Ammon's horn (tissue), 1 donor: ENCODE measurements around the gene VPS13D.

ENCODE experiments used
- DNase-seq: peaks from one replicate; pipeline ENCODE4 v3.0.0-alpha.2; 2016; ENCODE audit warnings: low spot score

VPS13D gene

DNA sequence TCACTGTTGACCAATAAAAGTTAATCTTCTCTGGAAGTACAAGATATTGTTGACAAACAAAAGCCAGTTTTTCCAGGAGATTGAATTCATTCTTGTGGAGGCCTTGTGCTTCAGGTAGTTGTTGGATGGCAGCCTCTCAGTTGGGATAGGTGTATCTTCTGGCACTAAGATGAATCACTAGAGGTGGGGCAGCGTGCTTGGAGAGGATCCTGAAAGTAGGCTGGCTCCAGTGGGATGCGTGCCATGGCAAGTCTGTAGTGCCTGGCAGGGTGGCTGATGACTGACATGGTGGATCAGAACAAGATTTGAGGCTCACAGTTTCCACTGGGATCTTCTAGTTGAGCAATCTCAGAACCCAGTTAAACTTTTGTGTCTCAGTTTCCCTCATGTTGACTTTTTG, 2.4 kb downstream of the VPS13D start:
- no peak for DNase-seq

DNA sequence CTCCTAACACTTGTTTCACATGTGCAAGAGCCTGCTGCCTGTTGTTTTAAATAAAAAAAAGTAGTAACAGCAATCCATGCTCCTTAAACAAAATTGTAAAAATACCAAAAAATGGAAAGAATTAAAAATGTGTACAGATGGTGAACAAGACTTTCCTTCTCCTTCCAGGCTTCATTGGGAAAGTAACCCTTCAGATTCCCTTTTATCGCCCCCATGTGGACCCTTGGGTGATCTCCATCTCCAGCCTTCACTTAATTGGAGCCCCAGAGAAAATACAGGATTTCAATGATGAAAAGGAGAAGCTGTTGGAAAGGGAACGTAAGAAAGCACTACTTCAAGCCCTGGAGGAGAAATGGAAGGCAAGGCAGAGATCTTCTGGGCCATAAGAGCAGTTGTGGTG, 14.2 kb downstream of the VPS13D start:
- DNase-seq = no peak

DNA sequence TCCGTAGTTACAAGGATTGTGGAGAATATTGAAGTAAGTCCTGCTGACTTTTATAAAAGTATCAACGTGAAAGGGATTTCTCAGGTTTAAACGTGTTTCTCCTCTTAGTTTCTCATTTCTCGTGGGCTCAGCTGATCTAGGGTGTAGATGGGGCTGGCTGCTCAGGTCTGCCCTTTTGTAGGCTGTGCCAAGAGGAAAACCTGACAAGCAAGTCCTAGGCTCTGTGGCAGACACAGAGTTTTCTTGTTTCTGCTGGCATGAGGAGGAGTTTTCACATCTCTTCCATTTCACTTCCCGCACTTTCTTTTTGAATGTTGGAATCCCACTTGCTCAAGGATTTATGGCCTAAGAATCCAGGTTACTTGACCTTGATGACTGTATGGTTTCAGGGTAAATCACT, 14.8 kb downstream of the VPS13D start:
- DNase-seq = no peak

DNA sequence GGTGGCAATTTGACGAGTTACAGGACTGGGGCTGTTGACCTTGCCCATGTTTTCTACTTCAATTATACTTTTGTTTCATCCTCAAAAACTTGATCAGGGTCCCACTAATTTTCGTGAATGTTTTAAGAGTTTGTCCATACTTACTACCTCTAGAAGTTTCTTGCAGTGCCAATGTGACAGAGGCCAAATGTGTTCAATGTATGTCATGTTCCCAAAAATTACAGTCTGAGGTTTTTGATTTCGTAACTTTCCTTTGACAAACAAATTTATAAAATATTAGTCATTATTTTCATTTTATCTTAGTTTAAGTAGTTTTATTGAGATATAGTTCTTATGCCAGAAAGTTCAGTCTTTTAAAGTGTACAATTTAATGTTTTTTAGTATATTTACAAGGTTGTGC, 15.3 kb downstream of the VPS13D start:
- DNase-seq = no peak

DNA sequence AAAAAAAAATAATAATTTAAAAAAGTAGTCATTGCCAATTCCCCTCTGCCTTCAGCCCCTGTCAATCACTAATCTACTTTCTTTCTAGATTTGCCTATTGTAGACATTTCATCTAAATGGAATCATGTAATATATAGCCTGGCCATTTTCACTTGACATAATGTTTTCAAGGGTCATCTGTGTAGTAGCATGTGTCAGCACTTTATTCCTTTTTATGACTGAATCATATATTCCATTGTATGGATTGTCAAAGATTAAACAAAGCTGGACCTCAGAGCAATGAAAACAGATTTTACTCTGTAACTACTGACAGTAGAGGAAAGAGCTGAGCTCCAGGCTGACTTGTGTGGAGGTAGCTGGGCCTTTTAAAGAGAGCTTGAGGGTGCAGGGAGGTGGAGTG, 15.9 kb downstream of the VPS13D start:
- no peak for DNase-seq

DNA sequence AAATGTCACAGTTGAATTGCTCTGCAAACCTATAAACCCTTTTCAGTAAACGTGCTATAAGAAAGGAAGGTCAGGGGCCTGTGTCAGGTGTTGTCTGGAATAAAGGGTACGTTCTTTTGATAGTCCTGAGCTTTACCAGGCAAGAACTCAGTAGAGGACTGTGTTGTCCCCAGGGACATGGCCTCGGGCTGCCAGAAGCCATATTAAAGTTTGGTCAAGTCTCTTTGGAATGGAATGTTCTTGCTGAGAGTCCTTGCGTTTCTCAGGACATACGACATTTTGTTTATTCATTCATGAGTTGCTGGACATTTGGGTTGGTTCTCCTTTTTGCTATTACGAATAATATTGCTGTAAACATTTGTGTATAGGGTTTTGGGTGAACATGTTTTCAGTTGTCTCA, 16.8 kb downstream of the VPS13D start:
- DNase-seq = no peak

DNA sequence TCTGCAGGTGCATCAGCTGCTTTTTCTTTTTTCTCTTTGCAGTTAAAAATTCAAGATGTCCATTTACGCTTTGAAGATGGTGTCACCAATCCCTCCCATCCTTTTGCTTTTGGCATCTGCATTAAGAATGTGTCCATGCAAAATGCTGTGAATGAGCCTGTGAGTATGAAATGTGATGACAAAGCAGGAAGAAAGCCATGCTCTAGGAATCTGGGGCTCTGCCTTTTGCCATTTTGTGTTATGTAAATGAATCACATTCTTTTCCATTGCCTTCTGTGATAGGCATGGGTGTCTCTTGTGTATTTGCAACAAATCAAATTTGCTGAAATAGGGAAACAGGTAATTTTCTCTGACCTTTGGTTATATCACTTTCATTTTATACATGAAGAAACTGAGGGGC, 19.4 kb downstream of the VPS13D start:
- DNase-seq = no peak

DNA sequence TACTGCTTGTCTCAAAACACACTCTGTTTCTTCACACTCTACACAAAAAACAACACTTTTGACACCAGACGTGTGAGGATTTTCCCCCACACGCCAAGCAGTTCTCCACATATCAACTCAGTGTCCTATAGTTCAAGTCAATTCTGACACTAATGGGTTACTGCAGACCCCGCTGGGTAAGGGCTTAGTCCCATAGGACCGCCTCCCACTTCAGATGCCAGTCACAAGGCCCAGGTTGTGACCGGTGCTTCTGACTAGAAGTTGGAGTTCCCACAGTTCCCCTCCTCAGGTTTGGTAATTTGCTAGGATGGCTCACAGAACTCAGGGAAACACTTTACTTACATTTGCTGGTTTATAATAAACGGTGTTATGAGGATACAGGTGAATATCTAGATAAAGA, 19.9 kb downstream of the VPS13D start:
- DNase-seq = no peak

DNA sequence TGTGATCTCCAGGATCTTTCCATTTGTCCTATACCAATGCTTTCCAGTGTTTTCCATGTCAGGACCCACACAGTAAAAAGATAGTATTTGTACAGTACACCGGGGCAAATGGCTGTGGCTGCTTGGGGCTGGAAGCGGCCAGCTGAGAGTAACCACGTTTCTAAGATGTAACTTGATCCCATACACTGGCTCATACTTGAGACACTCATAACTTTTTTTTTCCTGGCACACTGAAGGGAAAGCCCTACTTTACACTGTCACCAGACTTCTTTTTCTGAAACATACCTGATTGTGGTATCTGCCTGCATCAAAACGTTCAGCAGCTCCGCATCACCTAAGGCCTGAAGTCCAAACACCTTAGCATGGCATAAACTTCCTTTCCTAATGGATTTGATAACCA, 21.6 kb downstream of the VPS13D start:
- DNase-seq = no peak

DNA sequence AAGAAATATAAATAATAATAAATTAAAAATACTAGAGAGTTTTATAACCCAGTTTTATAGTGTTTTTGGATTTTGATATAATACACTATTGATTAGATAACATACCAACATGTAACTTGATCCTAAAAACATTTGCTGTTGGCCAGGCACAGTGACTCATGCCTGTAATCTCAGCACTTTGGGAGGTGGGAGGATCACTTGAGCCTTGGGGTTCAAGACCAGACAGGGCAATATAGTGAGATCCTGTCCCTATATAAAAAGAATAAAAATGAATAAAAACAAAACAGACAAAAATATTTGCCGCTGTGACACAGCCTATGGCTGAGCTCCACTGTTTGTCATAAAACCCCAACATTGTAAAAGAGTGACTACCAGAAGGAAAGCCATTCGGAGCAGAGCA, 26.1 kb downstream of the VPS13D start:
- no peak for DNase-seq

DNA sequence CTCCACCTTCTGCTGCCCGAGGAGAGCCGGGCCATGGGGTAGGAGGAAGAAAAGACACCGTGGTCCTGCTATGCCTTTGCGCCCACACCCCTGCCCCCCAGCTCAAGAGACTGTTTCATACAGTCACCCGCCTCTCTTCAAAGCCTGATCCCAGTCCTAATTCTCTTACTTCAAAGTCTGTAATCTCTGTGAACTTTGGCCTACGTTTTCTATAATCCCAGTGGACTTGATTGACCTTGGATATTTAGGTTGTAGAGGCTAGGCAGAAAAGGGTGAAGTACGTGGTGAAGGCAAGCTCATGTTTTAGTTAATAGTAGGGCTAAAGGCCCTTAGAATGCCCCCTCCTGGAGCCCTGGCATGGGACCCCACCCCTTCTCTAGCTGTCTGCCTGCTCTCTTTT, 28.4 kb downstream of the VPS13D start:
- DNase-seq = no peak

DNA sequence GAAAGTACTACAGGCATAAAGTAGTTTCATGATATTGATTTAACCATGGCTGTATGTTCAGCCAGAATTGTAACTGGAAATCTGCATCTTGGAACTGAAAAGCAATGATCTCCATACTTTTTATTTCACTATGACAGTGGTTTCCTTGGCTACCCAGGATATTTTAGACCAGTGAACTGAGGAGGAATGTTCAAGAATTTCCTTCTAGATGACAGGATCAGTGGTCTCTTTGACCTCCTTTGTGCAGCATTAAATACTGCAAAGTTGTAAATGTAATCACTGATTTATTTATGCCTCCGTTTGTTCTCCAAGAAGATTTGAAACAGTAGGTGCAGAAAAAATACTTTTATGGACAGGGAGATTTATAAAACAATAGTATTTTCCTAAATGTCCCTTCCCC, 39.5 kb downstream of the VPS13D start:
- DNase-seq = no peak

DNA sequence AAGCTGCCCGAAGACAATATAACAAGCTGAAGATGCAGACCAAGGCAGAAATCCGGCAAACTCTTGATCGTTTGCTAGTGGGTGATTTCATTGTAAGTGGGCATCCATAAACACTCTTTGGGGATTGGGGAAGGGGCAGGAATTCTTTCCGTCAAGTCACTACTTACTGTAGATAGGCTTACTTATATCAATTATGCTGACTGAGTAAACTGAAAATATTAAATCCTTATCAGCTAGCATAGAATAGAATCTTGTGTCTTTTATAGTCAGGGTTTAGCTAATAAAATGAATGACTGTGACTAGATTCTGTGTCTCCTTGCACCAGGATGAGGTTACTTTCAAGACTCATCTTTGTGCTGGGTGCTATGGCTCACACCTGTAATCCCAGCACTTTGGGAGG, 41.2 kb downstream of the VPS13D start:
- no peak for DNase-seq

DNA sequence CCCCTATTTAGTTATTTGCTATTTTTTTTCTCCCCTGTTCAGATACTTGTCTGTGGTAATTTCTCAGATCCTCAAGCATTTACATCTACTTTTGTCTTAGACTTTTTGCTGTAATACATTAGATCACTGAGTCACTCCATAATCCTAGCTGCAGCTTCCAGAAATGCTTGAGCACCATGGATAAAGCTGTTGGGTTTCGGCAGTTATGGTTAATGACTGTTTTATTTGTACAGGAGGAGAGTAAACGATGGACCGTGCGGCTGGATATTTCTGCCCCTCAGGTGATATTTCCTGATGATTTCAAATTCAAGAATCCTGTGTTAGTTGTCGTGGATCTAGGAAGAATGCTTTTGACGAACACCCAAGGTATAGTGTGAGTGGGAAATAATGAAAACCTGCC, 42.9 kb downstream of the VPS13D start:
- DNase-seq = no peak

DNA sequence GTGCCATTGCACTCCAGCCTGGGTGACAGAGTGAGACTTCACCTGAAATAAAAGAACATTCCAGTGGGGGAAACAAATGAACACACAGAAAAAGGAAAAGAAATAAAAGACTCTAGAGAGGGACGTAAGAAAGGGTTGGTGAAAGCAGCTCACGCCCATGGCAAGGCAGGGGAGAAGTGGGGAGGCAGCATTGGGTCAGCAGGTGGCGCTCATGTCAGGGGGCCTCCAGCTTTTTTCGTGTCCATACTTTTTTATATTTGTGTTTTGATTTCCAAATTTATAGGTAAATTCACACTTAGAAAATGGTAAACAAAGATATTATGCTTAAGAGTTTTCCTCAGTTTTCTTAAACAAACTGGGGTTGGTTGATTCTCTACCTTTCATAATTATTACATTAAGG, 45.5 kb downstream of the VPS13D start:
- DNase-seq = peak; percentile 16

DNA sequence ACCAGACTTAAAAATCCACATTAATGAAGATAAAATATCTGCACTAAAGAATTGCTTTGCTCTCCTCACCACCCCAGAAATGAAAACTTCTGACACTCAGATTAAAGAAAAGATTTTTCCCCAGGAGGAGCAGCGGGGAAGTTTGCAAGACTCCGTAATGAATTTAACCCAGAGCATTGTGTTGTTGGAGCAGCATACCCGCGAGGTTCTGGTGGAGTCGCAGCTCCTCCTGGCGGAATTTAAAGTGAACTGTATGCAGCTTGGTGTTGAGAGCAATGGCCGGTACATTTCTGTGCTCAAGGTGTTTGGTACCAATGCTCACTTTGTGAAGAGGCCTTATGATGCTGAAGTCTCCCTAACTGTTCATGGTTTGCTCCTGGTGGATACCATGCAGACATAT, 46.4 kb downstream of the VPS13D start:
- DNase-seq = no peak

DNA sequence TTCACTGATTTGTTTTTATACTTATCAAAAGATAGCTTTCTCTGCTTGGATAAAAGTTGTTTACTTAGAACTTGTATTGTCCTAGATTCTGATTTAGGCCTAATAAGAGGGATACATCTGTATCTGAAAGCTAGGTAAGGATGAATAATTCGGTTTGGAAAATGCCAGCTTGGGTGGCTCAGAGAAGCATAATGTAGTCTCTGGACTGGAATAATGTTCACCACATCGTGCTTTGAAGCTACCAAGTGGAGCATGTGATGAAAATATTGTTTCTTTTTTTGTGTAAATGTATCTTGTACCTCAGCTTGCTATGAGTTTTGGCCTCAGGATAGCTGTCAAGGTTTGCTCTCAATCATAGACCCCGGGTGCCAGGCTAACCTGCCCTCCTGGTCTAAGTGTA, 49.2 kb downstream of the VPS13D start:
- DNase-seq = no peak

DNA sequence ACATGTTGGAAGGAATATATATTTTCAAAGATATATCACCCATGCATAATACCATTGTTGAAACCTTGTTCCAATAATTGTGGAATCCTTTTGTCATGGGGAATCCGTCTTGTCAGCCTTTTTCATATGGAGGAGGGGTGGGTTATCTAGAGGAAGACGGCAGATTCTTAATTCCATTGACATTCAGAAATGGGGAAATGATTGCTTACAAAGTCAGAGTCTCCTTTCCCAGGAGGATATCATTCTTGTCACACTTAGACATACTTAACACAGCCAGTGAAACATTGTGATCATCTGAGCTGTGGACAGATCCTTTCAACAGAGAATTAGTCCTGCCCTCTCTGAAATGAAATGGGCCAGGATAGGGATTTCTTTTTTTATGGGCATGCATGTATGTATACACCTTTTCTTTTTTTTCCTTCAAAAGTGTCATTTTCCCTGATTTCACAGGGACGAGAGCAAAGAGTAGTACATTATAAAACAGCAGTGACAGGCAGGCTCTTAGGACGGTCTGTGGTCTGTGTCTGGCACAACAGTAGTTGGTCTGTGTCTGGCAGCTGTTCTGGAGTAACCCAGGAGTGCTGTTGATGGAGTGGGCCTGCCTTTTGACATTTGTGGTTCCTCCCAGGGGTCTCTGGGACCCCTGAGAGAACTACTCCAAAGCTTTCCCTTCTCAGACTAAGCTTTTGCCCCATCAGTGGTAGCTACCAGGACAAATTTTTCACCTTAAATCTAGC, 50.1 kb downstream of the VPS13D start:
- no peak for DNase-seq

DNA sequence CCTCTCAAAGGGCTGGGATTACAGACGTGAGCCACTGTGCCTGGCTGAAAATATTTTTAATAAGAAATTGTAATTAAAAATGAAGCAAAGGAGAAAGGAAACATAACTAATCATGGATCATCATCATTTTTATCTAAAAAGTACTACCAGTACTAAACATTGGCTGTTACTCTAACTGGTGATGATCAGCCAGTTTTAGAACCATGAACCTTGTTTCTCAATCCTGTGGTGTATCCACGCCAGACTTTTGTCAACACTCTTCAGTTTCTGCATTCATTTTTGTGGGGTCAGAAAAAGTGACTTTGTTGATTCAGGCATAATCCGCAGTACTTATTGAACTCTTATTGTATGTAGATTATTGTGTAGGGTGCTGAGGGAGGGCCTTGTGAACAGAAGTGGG, 52.3 kb downstream of the VPS13D start:
- DNase-seq = no peak

DNA sequence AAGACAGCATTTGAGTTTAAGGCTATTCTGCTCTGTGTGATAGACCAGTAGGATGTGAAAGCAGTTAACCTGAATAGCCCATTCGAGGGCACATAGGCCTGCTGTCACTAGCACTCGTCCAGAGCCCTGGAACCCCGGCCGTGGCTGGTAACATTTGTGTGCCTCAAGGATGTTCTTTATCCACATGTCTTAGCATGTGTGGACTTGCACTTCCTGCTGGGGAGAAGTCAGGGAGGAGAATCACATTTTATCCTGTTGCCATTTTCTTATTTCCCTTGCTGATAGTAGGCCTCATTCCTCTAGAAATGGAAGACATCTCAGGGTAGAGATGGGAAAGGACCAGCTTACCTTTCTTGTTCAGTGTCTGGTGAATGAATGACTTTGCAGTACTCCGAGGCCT, 54.7 kb downstream of the VPS13D start:
- no peak for DNase-seq

DNA sequence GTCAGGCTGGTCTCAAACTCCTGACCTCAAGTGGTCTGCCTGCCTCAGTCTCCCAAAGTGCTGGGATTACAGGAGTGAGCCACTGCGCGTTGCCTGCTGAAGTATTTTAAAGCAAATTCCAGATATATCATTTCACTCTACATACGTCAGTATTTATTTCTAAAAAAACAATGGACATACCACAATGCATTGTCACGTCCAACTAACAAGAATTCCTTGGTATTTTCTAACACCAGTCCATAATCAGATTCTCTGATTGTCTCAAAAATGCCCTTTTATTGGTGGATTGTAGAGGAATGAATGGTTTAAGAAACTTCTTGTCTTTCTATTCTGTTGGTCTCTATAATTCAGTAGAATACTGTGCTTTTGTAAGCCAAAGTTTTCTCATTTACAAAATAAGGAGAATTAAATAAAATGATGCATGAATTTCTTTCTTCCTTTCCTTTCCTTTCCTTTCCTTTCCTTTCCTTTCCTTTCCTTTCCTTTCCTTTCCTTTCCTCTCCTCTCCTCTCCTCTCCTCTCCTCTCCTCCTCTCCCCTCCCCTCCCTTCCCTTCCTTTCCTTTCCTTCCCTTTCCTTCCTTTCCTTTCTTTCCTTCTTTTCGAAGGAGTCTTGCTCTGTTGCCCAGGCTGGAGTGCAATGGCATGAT, 55.8 kb downstream of the VPS13D start:
- no peak for DNase-seq

DNA sequence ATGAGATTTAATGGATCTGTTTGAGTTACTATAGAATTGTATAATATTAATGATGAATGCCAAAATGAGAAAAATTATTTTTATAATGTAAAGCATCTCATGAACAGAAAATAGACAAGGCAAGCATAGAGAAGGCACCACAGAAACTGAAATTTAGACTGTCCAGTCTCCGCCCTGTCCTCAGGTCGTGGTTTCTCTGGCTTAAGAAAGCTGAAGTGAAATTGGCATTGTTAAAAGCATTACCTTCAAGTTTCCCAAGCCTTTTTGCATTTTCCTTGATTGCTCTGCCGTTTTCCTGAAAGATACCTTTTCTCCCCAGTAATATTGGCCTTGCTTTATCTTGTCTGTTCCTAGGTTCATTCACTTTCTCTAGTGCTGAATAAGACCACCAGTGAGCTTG, 58.0 kb downstream of the VPS13D start:
- no peak for DNase-seq

DNA sequence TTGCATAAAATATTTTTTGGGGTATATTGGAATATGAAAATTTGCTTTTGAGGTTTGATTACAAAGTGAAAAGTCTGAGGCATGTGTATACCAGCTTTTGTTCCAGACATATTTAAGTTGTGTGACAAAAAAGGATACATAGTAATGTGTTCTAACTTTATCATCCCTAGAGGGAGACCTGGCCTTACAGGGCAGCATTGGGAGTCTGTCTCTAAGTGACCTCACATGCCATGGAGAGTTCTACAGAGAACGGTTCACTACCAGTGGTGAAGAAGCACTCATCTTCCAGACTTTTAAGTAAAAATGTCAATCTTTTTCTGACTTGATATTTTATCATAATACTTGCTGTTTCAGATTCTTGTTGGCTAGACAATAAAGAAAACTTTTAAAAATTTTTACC, 61.0 kb downstream of the VPS13D start:
- no peak for DNase-seq

DNA sequence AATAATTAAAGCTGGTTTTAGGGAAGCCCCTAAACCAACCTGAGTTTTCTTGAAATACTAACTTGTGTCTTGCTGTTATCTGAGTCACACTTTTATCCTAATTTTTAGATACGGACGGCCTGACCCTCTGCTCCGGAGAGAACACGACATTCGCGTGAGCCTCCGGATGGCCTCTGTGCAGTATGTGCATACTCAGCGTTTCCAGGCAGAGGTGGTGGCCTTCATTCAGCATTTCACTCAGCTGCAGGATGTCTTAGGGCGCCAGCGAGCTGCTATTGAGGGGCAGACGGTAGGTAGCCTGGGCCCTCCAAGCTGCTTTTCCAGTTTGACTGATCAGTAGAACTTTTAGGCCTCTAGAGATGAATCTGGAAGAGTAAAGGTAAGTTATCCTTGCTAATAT, 63.6 kb downstream of the VPS13D start:
- DNase-seq = no peak
